H1 (cell line): ENCODE measurements around the gene FGF1. TPM values are rescaled to one million over a fixed set of nuclear protein-coding genes. Genes with fewer than 3 reads are reported as not detected.

Experiments
- CTCF ChIA-PET: fragments of 300-600 bp; sonication (Branson Sonifier 250); formaldehyde crosslinking; loops from one replicate; lab custom pipeline; 2021; ENCODE audit not compliant: partially characterized antibody; lab: Charles Lee
- POLR2A ChIA-PET: fragments of 300-600 bp; sonication (Branson Sonifier 250); formaldehyde crosslinking; loops from one replicate; lab custom pipeline; 2021; ENCODE audit warnings: inconsistent platforms; ENCODE audit not compliant: partially characterized antibody; lab: Charles Lee
- DNase-seq, 2 experiments: peaks; one replicate each; pipeline versions ENCODE4 v3.0.0 to v3.0.0-alpha.2; 2010 to 2022; ENCODE audit warnings: low spot score in 2 of 2, low read depth in 1 of 2, mixed read lengths in 1 of 2
- FAIRE-seq: peaks from 2 replicates; lab custom pipeline; 2011; peaks lifted over from hg19 to GRCh38; lab: Jason Lieb, UNC
- H2AFZ ChIP-seq: 2 replicates; pipeline ENCODE4 v1.8.1; 2012; ENCODE audit warnings: low read length, inconsistent platforms
- H2AK5ac ChIP-seq: 2 replicates; pipeline ENCODE4 v1.6.1; 2013; ENCODE audit warnings: low read depth, low read length
- H2BK120ac ChIP-seq: replicated peaks from 2 replicates; pipeline ENCODE3; 2013; ENCODE audit warnings: low read depth, low read length, inconsistent platforms
- H2BK12ac ChIP-seq: 2 replicates; pipeline ENCODE4 v1.6.1; 2013; ENCODE audit warnings: low read depth, low read length
- H2BK15ac ChIP-seq: 2 replicates; pipeline ENCODE4 v1.6.1; 2013; ENCODE audit warnings: low read length
- H2BK20ac ChIP-seq: 2 replicates; pipeline ENCODE4 v1.6.1; 2013; ENCODE audit warnings: low read length
- H2BK5ac ChIP-seq: 2 replicates; pipeline ENCODE4 v1.6.1; 2013; ENCODE audit warnings: low read depth, low read length
- H3K14ac ChIP-seq: 2 replicates; pipeline ENCODE4 v1.6.1; 2013; ENCODE audit warnings: inconsistent platforms; ENCODE audit not compliant: insufficient read length
- H3K18ac ChIP-seq: 2 replicates; pipeline ENCODE4 v1.6.1; 2013; ENCODE audit warnings: low read length; ENCODE audit errors: extremely low read depth
- H3K23ac ChIP-seq: 2 replicates; pipeline ENCODE4 v1.6.1; 2013; ENCODE audit warnings: inconsistent platforms; ENCODE audit not compliant: insufficient read length
- H3K23me2 ChIP-seq: 2 replicates; pipeline ENCODE4 v1.6.1; 2013; ENCODE audit warnings: low read depth, low read length
- H3K27ac ChIP-seq: 2 replicates; pipeline ENCODE4 v1.6.1; 2011; ENCODE audit warnings: low read depth, low read length, inconsistent platforms
- H3K27me3 ChIP-seq, 4 experiments: replicated peaks in 1 of 4; 1 replicate in 1 of 4; 2 replicates in 3 of 4; pipeline versions ENCODE4 v1.6.1 to v1.8.1; 2011 to 2013; ENCODE audit warnings: low read length in 3 of 4, mild to moderate bottlenecking in 3 of 4, inconsistent platforms in 2 of 4, mixed read lengths in 2 of 4, moderate library complexity in 1 of 4; ENCODE audit not compliant: control insufficient read depth in 3 of 4, insufficient read depth in 3 of 4; ENCODE audit errors: extremely low read depth in 1 of 4
- H3K36me3 ChIP-seq, 4 experiments: 2 replicates each; pipeline versions ENCODE4 v1.6.1 to v1.8.1; 2011 to 2013; ENCODE audit warnings: mild to moderate bottlenecking in 4 of 4, low read length in 3 of 4, moderate library complexity in 2 of 4, control low read depth in 1 of 4, inconsistent platforms in 1 of 4; ENCODE audit not compliant: insufficient read depth in 4 of 4, control insufficient read depth in 2 of 4
- H3K4ac ChIP-seq: replicated peaks from 2 replicates; pipeline ENCODE3; 2013; ENCODE audit warnings: low read length, low read depth, mixed read lengths, inconsistent platforms; ENCODE audit not compliant: insufficient read length
- H3K4me1 ChIP-seq, 4 experiments: replicated peaks in 1 of 4; 1 replicate in 1 of 4; 2 replicates in 3 of 4; pipeline versions ENCODE4 v1.6.1 to v1.8.1; 2011 to 2013; ENCODE audit warnings: low read length in 3 of 4, inconsistent platforms in 2 of 4, mixed read lengths in 1 of 4; ENCODE audit not compliant: insufficient read depth in 4 of 4, control insufficient read depth in 3 of 4
- H3K4me2 ChIP-seq, 2 experiments: 2 replicates each; pipeline versions ENCODE4 v1.6.1 to v1.8.1; 2011 to 2013; ENCODE audit warnings: low read depth in 2 of 2, low read length in 2 of 2, control low read depth in 1 of 2, inconsistent platforms in 1 of 2, mild to moderate bottlenecking in 1 of 2; ENCODE audit not compliant: insufficient read depth in 1 of 2
- H3K4me3 ChIP-seq, 4 experiments: fragments of 200-600, 300-600 bp in 1 of 4; sonication (generic), shearing (Covaris generic), sonication (Bioruptor Twin) in 1 of 4; 2 replicates each; pipeline versions ENCODE4 v1.5.1 to v1.8.1; 2011 to 2016; ENCODE audit warnings: low read length in 4 of 4, low read depth in 3 of 4, control low read depth in 2 of 4, inconsistent platforms in 2 of 4, mild to moderate bottlenecking in 2 of 4, mixed read lengths in 1 of 4, moderate library complexity in 1 of 4; ENCODE audit not compliant: insufficient read depth in 2 of 4; ENCODE audit errors: extremely low read depth in 1 of 4
- H3K56ac ChIP-seq: replicated peaks from 2 replicates; pipeline ENCODE3; 2013; ENCODE audit warnings: low read depth, mild to moderate bottlenecking, mixed read lengths, low read length, inconsistent platforms; ENCODE audit not compliant: insufficient read length
- H3K79me1 ChIP-seq: 2 replicates; pipeline ENCODE4 v1.6.1; 2013; ENCODE audit warnings: low read depth, low read length, control low read depth
- H3K79me2 ChIP-seq, 2 experiments: 2 replicates each; pipeline versions ENCODE4 v1.6.1 to v1.8.1; 2012 to 2013; ENCODE audit warnings: low read length in 2 of 2, mild to moderate bottlenecking in 2 of 2, inconsistent platforms in 1 of 2; ENCODE audit not compliant: insufficient read depth in 2 of 2, control insufficient read depth in 1 of 2
- H3K9ac ChIP-seq, 4 experiments: replicated peaks in 1 of 4; 1 replicate in 1 of 4; 2 replicates in 3 of 4; pipeline versions ENCODE4 v1.6.1 to v1.8.1; 2011 to 2013; ENCODE audit warnings: low read depth in 3 of 4, low read length in 3 of 4, control low read depth in 2 of 4, mild to moderate bottlenecking in 2 of 4, moderate library complexity in 2 of 4, inconsistent platforms in 1 of 4; ENCODE audit errors: extremely low read depth in 1 of 4
- H3K9me3 ChIP-seq, 2 experiments: 2 replicates each; pipeline versions ENCODE4 v1.6.1 to v1.8.1; 2012 to 2013; ENCODE audit warnings: mild to moderate bottlenecking in 2 of 2, moderate library complexity in 2 of 2, control low read depth in 1 of 2, inconsistent platforms in 1 of 2, low read depth in 1 of 2, low read length in 1 of 2, mixed read lengths in 1 of 2; ENCODE audit not compliant: insufficient read depth in 2 of 2
- H4K20me1 ChIP-seq, 2 experiments: replicated peaks in 1 of 2; 2 replicates each; pipeline versions ENCODE3 to v1.8.1; 2011 to 2013; ENCODE audit warnings: inconsistent platforms in 2 of 2, low read length in 2 of 2, mild to moderate bottlenecking in 1 of 2; ENCODE audit not compliant: insufficient read depth in 2 of 2, control insufficient read depth in 1 of 2
- H4K5ac ChIP-seq: 2 replicates; pipeline ENCODE4 v1.6.1; 2013; ENCODE audit warnings: low read length, low read depth, mixed read lengths, inconsistent platforms; ENCODE audit not compliant: insufficient read length
- H4K8ac ChIP-seq: 2 replicates; pipeline ENCODE4 v1.8.0; 2013; ENCODE audit warnings: mild to moderate bottlenecking, moderate library complexity, low read length, inconsistent platforms; ENCODE audit not compliant: insufficient read depth; ENCODE audit errors: extremely low read depth
- H4K91ac ChIP-seq: replicated peaks from 2 replicates; pipeline ENCODE3; 2013; ENCODE audit warnings: low read length, mixed read lengths, inconsistent platforms; ENCODE audit not compliant: insufficient read length
- CHD2 ChIP-seq: IDR thresholded peaks from 2 replicates; pipeline ENCODE4 v1.6.1; 2012; ENCODE audit warnings: low read length, improper control_type of control experiment
- E2F6 ChIP-seq: IDR thresholded peaks from 2 replicates; pipeline ENCODE4 v1.6.1; 2012; ENCODE audit warnings: inconsistent platforms
- EZH2 ChIP-seq: fragments of 200-600 bp; sonication (generic); IDR thresholded peaks from 2 replicates; pipeline ENCODE4 v1.7.1; 2012; ENCODE audit warnings: low read depth, mild to moderate bottlenecking, moderate library complexity, low read length, inconsistent platforms; ENCODE audit not compliant: severe bottlenecking
- KDM4A ChIP-seq: IDR thresholded peaks from one replicate; pipeline ENCODE4 v1.7.1; 2012; ENCODE audit warnings: low read depth, mild to moderate bottlenecking, moderate library complexity, low read length, inconsistent platforms; ENCODE audit not compliant: severe bottlenecking
- POLR2A ChIP-seq, 2 experiments: IDR thresholded peaks; 1 replicate in 1 of 2; 2 replicates in 1 of 2; pipeline ENCODE4 v1.6.1; 2011; ENCODE audit warnings: low read depth in 2 of 2, low read length in 2 of 2, mild to moderate bottlenecking in 2 of 2; ENCODE audit errors: control extremely low read depth in 1 of 2
- SAP30 ChIP-seq: fragments of 300-600 bp; sonication (generic); IDR thresholded peaks from 2 replicates; pipeline ENCODE4 v1.7.1; 2012; ENCODE audit warnings: low read length, moderate library complexity, mild to moderate bottlenecking, inconsistent platforms; ENCODE audit not compliant: insufficient read depth, insufficient replicate concordance
- SIN3A ChIP-seq, 2 experiments: IDR thresholded peaks in 1 of 2; conservative IDR thresholded peaks in 1 of 2; 2 replicates each; pipeline ENCODE4 v1.6.1; 2011 to 2012; ENCODE audit warnings: low read length in 2 of 2, improper control_type of control experiment in 1 of 2, low read depth in 1 of 2, mild to moderate bottlenecking in 1 of 2
- SIX5 ChIP-seq: IDR thresholded peaks from 2 replicates; pipeline ENCODE4 v1.6.1; 2011; ENCODE audit warnings: mild to moderate bottlenecking, low read depth, low read length
- SUZ12 ChIP-seq: fragments of 200-600 bp; sonication (generic); IDR thresholded peaks from 2 replicates; pipeline ENCODE4 v1.6.1; 2012; ENCODE audit warnings: mild to moderate bottlenecking, inconsistent platforms, low read length, moderate library complexity, mixed read lengths
- WGBS, 2 experiments: shearing (Covaris generic) in 1 of 2; methylation state at CpG; one replicate each; pipeline versions ENCODE4 v1.1.6 to v1.1.7; 2013 to 2015; ENCODE audit warnings: low lambda C conversion rate in 2 of 2, mixed read lengths in 2 of 2, inconsistent platforms in 1 of 2, low coverage in 1 of 2, missing lambda C conversion rate in 1 of 2; ENCODE audit not compliant: insufficient replicate concordance in 2 of 2, insufficient coverage in 1 of 2, insufficient read length in 1 of 2; ENCODE audit errors: extremely low coverage in 1 of 2, missing lambda C conversion rate in 1 of 2; 5-methylcytosine and 5-hydroxymethylcytosine counted together
- polyA plus RNA-seq, 7 experiments: library from polyadenylated mRNA; depleted of rRNA in 3 of 7; stranded (reverse) in 5 of 7; unstranded in 2 of 7; fragments of >200 nt in 5 of 7; fragments of 200-250 nt in 2 of 7; gene quantifications; 1 replicate in 5 of 7; 2 replicates in 1 of 7; 4 replicates in 1 of 7; pipeline versions ENCODE4 v1.2.1 to v1.2.3, GENCODE V29; 2011 to 2013; ENCODE audit warnings: missing spikeins in 2 of 7, mixed read lengths in 2 of 7
- total RNA-seq: library from RNA; stranded (reverse); fragmentation: NEBNext Ultra II Directional; extraction: Animal tissue kit (Norgen Biotek cat#: 25700); gene quantifications from 2 replicates; pipeline ENCODE4 v1.2.1, GENCODE V29; 2021
- TF ChIP-seq, protein P1 (sequence below): IDR thresholded peaks from 2 replicates; pipeline ENCODE4 v1.6.1; 2012; ENCODE audit warnings: low read length, inconsistent platforms
- TF ChIP-seq, protein P2 (sequence below): IDR thresholded peaks from 2 replicates; pipeline ENCODE4 v1.6.1; 2012; ENCODE audit warnings: inconsistent platforms

FGF1 gene
- total and polyA plus RNA-seq, 2 of the 8 experiments (the other 6 are each of a cell fraction or from before 2014, with no cell fraction given), result 0.30 to 0.50 TPM

DNA sequence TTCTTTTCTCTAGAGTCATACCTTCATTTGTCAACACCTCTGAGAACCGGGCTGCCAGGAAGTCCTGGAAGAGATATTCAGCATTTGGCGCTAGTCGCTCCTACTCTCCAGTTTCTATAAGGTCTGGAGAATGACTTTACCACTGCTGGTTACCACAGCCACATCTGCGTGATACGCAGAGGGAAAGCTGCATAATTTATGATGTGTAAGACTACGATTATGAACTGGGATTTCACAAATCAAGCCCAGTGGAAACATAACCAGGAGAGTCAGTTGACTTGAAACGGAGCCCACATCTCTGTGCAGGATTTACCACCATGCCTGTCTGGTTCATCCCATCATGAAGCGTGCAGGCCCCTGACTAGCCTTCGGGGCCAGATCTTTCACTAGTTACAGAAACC, 72.6 kb downstream of the FGF1 start:
- no peak overlapping the region for H3K9ac ChIP-seq
- H3K4me2 ChIP-seq, result no peak overlapping the region
- no peak for FAIRE-seq
- no peak for TF ChIP-seq SUZ12
- no peak for TF ChIP-seq SIX5
- no peak for TF ChIP-seq KDM4A
- TF ChIP-seq EZH2, result no peak
- no peak for TF ChIP-seq POLR2A (IDR thresholded peaks at IDR 0.05; ENCODE audit: control extremely low read depth in 1 of 2, low read depth in 2 of 2, low read length in 2 of 2)
- no peak for TF ChIP-seq CHD2
- no peak for TF ChIP-seq E2F6
- no peak for TF ChIP-seq SAP30
- no peak for TF ChIP-seq SIN3A (conservative IDR thresholded peaks at IDR 0.05 in 1 of 2, IDR thresholded peaks at IDR 0.05 in 1 of 2; ENCODE audit: low read depth in 1 of 2, low read length in 2 of 2)
- TF ChIP-seq, protein P1, sequence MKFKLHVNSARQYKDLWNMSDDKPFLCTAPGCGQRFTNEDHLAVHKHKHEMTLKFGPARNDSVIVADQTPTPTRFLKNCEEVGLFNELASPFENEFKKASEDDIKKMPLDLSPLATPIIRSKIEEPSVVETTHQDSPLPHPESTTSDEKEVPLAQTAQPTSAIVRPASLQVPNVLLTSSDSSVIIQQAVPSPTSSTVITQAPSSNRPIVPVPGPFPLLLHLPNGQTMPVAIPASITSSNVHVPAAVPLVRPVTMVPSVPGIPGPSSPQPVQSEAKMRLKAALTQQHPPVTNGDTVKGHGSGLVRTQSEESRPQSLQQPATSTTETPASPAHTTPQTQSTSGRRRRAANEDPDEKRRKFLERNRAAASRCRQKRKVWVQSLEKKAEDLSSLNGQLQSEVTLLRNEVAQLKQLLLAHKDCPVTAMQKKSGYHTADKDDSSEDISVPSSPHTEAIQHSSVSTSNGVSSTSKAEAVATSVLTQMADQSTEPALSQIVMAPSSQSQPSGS, result no peak
- TF ChIP-seq, protein P2, sequence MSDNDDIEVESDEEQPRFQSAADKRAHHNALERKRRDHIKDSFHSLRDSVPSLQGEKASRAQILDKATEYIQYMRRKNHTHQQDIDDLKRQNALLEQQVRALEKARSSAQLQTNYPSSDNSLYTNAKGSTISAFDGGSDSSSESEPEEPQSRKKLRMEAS, result no peak

More for the DNA sequence above, 72.6 kb downstream of the FGF1 start:
- Histone ChIP-seq H3K4ac (no peak overlapping the region), H3K23me2 (no peaks in the 10 kb centered on the region), H3K4me1 (no peaks in the 10 kb centered on the region), H3K14ac (no peak overlapping the region), H2AFZ (no peak overlapping the region), H3K79me2 (no peaks in the 10 kb centered on the region), H3K4me3 (no peak overlapping the region), H3K9me3 (no peaks in the 10 kb centered on the region), H4K20me1 (no peaks in the 10 kb centered on the region), H2BK15ac (no peak overlapping the region), H3K79me1 (no peaks in the 10 kb centered on the region), H3K27me3 (no peaks in the 10 kb centered on the region), H3K23ac (no peak overlapping the region), H4K5ac (no peak overlapping the region), H2AK5ac (no peak overlapping the region), H2BK20ac (no peak overlapping the region), H4K8ac (no peak overlapping the region), H2BK12ac (no peak overlapping the region), H3K56ac (no peak overlapping the region), H2BK5ac (no peak overlapping the region), H3K18ac (no peak overlapping the region), H4K91ac (no peak overlapping the region), H2BK120ac (no peak overlapping the region), H3K36me3 (no peaks in the 10 kb centered on the region), H3K27ac (no peak overlapping the region)
- ChIA-PET POLR2A (no interaction called here), CTCF (interaction anchor here (1.0 to 4.9 kb wide), 5 partner anchors 9 to 87 kb away, joined by 3 to 65 read pairs (median 14); no protein-coding TSS in a partner anchor)
- 97% methylated on average over 9 of the region's 9 CpGs; no CpG with 5 or more reads in 1 of the 2 experiments for WGBS, 2 experiments
- DNase-seq, result no peak
